Amniotic epithelial cell (primary cell): Measurements from ENCODE around the gene DUSP22.
"Not testable (repeated sequence)": the region's sequence is repeated elsewhere in the genome, so short reads cannot be mapped to it uniquely, and the experiment has no call there.

Source experiments
- DNase-seq: peaks from one replicate; pipeline ENCODE4 v3.0.0-alpha.2; 2010; ENCODE audit warnings: low read depth

DUSP22 gene

GRCh38 chr6:365835-366234 lies 73.5 kb downstream of the DUSP22 start:
- DNase-seq: no peak

GRCh38 chr6:366389-367297 lies 74.4 kb downstream of the DUSP22 start:
- DNase-seq: no peak

- no peak for DNase-seq
Measured at GRCh38 chr6:367298-367794, 75.1 kb downstream of the DUSP22 start.

- DNase-seq: no peak
Measured at GRCh38 chr6:367891-368630, 75.8 kb downstream of the DUSP22 start.

DNA sequence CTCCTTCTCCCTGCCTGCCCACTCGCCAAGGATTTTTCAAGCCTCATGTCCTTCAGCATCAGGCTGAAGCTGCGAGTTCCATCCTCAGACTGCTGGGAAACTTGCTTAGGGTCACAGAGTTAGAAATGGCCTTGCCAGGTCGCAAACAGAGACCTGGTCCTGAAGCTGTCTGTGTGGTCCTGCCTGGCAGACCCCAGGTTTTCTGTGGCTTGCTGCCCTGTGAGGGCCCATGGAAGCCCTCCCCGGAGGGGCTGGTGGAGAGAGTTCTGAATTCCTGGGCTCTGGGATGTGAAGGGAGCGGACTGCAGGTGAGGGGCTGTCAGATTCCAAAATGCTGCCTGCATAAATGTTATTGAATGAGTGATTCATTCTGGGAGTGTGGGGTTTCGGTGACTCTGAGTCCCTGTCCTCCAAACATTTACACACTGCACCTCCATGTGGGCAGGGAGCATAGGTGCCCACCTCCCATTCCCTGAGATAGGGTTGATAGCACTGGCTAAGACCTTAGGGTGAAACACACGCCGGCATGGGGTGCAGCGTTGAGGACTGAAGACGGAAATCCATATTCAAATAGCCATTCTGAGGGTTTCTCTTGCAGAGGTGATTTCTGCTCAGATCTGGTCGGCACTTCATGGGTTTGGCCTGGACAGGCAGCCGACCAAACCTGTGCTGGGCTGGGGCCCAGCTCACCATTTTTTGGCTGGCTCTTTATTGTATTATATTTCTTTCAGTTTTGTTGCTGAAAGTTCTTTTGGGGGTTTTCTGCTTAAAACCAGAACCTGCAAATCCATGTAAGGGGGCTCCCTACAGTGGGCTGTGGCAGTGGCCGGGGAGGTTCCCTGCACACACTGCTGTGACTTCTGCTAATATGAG lies 77.5 kb downstream of the DUSP22 start:
- DNase-seq: no peak

- DNase-seq: no peak
Measured at GRCh38 chr6:370555-370954, 78.3 kb downstream of the DUSP22 start.

GRCh38 chr6:371851-372250 lies 79.6 kb downstream of the DUSP22 start:
- not testable (repeated sequence) for DNase-seq

DNA sequence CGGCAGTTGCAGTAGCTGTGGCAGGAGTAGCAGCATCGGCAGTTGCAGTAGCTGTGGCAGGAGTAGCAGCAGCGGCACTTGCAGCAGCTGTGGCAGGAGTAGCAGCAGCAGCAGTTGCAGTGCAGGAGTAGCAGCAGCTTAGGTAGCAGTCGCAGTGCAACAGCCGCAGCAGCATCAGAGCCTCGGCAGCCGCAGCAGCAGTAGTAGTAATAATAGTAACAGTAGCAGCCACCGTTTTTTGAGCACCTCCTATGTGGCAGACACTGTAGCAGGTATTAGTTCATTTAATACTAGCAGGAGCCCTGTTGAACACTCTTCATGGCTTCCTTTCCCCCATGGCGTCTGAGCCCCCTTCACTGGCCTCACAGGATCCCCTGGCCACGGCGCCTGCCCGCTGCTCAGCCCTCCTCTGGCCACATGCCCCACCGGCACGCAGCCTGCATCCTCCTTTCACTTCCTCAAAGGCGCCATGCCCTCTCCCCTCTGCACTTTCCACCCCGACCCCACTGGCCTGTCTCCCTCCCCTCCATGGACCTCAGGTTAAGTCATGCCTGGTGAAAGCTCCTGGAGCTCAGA lies 80.1 kb downstream of the DUSP22 start:
- no peak for DNase-seq

- no peak for DNase-seq
Measured at GRCh38 chr6:373031-373430, 80.7 kb downstream of the DUSP22 start.

- DNase-seq: no peak
Measured at GRCh38 chr6:373773-374724, 81.8 kb downstream of the DUSP22 start.

GRCh38 chr6:374956-375355 lies 82.7 kb downstream of the DUSP22 start:
- DNase-seq: no peak

DNA sequence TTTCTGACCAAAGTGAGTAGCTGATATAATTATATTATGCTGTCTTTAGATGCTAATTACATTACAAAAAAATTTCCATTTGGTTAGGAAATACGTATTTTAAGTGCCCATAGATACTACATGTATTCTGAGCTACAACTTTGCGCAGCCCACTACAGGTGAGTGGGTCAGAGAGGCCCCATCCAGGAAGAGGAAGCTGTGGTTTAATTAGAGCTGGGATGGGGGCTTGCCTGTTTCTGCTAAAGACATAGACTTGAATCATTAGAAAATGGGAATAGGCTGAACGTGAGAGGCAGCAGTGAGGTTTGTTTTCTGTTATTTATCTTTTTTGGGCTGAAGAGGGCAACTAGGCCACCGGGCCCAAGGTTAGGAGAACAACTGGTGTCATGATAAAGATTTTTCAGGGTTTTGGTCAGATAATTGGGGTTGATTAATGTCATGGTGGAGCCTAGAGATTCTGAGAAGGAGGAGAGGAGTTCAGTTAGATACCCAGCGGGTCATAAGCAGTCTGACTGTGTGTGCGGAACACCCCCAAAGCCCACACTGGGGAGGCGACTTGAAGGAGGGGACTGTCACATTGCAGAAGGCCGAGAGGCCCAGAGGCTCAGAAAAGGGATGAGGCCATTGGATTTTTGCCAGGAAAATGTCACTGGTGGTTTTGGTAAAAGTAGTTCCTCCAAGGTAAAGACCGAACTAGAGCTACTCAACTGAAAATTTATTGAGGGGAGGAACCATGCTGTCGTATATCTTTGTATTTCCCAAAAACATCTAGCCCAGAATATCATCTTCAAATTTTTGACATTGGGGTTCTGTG lies 84.7 kb downstream of the DUSP22 start:
- DNase-seq: no peak

- DNase-seq: not testable (repeated sequence)
Measured at GRCh38 chr6:377641-378020, 85.3 kb downstream of the DUSP22 start.

DNA sequence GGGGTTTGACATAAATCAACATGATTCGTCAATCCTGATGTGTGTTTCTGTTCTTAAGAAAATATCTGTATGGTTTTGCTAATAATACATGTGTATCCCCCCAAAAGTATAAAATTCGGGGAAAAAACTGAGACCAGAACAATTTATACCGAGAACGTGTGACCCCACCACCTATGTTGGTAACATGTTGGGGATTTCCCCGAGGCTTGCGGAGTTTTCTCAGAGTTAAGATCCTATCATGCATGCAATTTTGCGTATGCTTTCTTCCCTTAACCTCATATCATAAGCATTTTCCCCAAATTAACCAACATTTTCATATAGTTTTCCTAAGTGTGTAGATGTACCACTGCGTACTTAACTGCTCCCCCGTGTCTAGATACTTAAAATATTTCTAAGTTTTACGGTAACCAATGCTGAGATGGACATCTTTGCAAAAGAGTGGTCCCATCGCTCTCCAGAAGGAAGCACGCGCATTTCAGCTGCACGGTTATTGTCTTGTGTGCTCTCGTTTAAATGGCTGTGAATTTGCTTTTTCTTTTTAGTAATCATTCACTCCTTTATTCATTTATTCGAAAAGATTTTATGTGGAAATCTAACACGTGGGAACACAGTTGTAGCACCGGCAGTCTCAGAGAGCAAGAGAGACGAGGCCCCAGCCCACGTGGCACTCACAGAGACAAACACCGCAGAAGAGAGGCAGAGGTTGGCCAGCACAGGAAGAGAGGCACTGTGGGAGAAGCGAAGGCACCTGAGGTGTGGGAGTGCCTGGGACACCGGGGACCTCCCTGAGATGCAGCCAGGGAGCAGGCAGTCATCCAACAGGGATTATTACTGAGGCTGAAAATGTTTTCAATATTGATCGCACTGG lies 86.0 kb downstream of the DUSP22 start:
- DNase-seq: no peak

DNA sequence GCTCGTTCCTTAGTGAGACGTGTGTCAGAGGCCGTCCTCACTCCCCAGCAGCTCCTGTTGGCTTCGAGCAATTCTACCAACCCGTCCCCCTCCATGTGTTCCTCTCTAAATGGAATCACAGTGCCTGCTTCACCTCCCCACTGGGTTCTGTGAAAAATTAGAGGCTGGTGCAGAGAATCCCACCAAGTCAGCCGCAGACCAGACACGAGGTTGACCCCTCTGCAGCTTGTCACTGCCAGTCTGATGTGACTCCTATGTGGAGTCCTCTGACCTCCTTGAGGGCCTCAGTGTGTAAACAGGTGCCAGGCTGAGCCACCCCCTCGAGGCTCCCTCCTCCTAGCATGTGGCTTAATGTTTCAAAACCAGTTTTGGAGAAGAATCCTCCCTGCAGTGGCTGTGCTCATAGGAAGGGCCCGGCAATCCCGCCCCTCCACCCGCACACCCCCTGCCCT lies 86.7 kb downstream of the DUSP22 start:
- no peak for DNase-seq

DNA sequence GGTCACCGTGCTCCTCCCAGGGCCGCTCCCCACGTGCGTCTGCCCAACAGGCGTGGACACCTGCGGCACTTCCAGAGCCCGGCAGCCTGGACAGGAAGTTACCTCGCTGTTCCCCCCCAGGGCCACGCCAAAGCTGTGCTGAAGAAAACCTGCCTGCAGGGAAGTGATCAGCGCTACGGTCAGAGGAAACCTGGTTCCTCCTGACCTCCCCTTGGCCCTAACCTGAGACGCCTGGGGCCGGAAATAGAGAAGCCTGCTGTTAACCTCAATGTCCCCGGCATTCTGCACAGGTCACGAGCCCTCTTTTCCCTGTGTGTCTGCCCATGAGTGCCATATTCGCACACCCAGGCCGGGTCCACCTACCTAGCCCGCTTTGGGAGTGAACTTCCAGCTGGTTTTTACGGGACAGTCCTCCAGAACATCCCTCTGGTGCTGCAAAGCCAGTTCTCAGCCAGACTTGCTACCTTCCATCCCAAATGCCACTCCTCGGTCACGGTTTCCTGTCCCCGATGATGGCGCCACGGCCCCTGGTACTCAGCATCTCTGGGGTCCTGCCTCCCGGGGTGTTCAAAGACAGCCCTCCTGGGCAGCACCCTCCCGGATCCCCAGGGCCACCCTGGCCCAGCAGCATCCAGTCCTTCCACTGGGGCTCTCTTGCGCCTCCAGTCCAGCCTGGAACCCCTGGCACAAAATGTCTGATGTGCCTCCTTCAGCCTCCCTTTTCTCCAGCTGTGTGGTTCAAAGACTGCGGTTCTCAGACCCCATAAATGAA lies 87.3 kb downstream of the DUSP22 start:
- DNase-seq: no peak

DNA sequence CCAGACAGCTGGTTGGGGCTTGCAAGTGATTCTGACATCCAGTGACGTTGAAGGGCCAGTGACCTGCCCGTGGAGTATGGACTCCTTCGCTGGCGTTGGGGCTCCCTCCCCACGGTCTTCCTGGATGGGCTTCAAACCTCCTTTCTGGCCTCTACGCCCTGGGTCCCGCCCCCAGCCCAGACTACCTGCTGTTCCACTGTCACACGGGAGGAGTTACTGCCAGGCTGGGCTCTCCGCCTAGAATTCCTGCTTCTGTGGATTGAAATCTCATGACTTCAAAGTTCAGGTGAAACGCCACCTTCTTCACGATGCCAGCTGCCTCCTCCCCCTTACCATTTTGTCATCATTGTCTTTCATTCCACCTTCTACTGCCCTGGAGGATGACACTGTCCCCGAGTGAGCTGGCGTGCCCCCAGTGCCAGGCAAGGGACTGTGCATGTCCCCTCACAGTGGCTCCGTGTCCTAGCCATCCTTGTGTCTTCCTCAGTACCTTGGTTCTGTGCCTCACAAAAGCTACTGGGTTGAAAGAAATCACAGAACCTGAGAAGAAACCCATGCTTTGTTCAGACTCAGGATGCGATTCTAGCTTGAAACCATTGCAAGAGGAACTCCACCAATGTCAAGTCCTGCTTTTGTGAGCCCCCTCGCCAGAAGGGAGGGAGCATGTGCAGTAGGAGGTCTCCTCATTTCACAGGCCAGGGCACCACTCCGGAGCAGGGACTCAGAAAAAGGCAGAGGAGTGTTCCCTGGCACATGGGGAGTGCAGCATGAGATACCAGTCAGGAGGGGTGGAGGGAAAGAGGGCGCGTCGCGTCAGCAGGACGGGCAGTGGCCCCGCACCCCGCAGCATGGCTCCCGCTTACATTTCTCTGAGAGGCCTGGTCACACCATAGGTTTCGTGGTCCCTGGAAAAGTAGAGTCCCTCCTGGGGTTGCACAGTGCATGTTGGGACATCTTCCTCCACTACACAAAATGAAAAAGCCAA lies 88.2 kb downstream of the DUSP22 start:
- DNase-seq: no peak
